Thyroid gland (tissue), 4 donors: ENCODE data around the gene YIPF2. TPM values are rescaled to one million over a fixed set of nuclear protein-coding genes. Genes with fewer than 3 reads are reported as not detected.

ENCODE experiments used
- DNase-seq, 2 donors: peaks; one replicate each; pipeline ENCODE4 v3.0.0-alpha.2; 2019
- H3K27ac ChIP-seq, 3 donors: fragments of 200-600 bp; sonication (generic); 1 replicate in 2 of 3; 2 replicates in 1 of 3; pipeline ENCODE4 v1.5.1; 2016 to 2019; ENCODE audit warnings: mild to moderate bottlenecking in 1 of 3, moderate library complexity in 1 of 3
- H3K27me3 ChIP-seq: fragments of 200-600 bp; sonication (generic); one replicate; pipeline ENCODE4 v1.5.1; 2019
- H3K36me3 ChIP-seq, 2 donors: fragments of 200-600 bp; sonication (generic); one replicate each; pipeline ENCODE4 v1.5.1; 2016 to 2019
- H3K4me1 ChIP-seq, 2 donors: fragments of 200-600 bp; sonication (generic); one replicate each; pipeline ENCODE4 v1.5.1; 2017 to 2019
- H3K4me3 ChIP-seq, 3 donors: fragments of 200-600 bp; sonication (generic); replicated peaks in 1 of 3; 1 replicate in 2 of 3; 2 replicates in 1 of 3; pipeline ENCODE4 v1.5.1; 2016; ENCODE audit warnings: mild to moderate bottlenecking in 1 of 3
- H3K9me3 ChIP-seq: fragments of 200-600 bp; sonication (generic); one replicate; pipeline ENCODE4 v1.5.1; 2017
- CTCF ChIP-seq, 6 experiments: fragments of 200-600 bp in 3 of 6; fragments of 450-650 bp in 3 of 6; sonication (generic) in 3 of 6; IDR thresholded peaks; one replicate each; pipeline ENCODE4 v1.5.1; 2016 to 2019; ENCODE audit warnings: antibody characterized with exemption in 6 of 6, mild to moderate bottlenecking in 2 of 6, inconsistent platforms in 1 of 6, moderate library complexity in 1 of 6
- POLR2A ChIP-seq, 2 donors: fragments of 450-650 bp; IDR thresholded peaks; one replicate each; pipeline ENCODE4 v1.6.1; 2017; ENCODE audit warnings: antibody characterized with exemption in 2 of 2, mild to moderate bottlenecking in 2 of 2, moderate library complexity in 1 of 2
- WGBS, 2 donors: methylation state at CpG; one replicate each; pipeline ENCODE4 v1.1.5; 2017; 5-methylcytosine and 5-hydroxymethylcytosine counted together
- intact Hi-C: fragments of 100-400 bp; cut with DNase I; formaldehyde crosslinking; loops from one replicate; pipeline ENCODE4 v1.15.1; 2023
- total RNA-seq, 4 donors: library from RNA; depleted of rRNA; stranded (reverse); fragments of >200 nt; gene quantifications; one replicate each; pipeline ENCODE4 v1.2.3, GENCODE V29; 2016

YIPF2 gene
- total RNA-seq, 4 donors from 2014 or later: 85.1 to 127 (median 104) TPM

- no peaks in the 10 kb centered on the region for H3K27me3 ChIP-seq
- WGBS, 2 donors: 85 to 88% methylated on average over 9 of the region's 9 CpGs
- no peaks in the 10 kb centered on the region for H3K9me3 ChIP-seq
- H3K27ac ChIP-seq: no peak overlapping the region
- no peak overlapping the region for H3K4me3 ChIP-seq
- peaks cover 0 to 13% of the 10 kb centered on the region in 2 donors for H3K4me1 ChIP-seq
- no peak for TF ChIP-seq CTCF (IDR thresholded peaks at IDR 0.05)
- TF ChIP-seq POLR2A (IDR thresholded peaks at IDR 0.05): no peak
- H3K36me3 ChIP-seq: peaks cover 4 to 5% of the 10 kb centered on the region in 2 donors
- no peak for DNase-seq
- intact Hi-C loops: no loop called here
These were observed 7.1 kb upstream of the YIPF2 start for GRCh38 chr19:10935371-10936059.

GRCh38 chr19:10929402-10929794 is 959 bp upstream of the YIPF2 start:
- Histone ChIP-seq H3K4me1 (peaks cover 15 to 19% of the 10 kb centered on the region in 2 donors), H3K27ac (peak overlapping the region in 2 of 3 donors; percentile 74 to 75), H3K36me3 (peaks cover 4 to 5% of the 10 kb centered on the region in 2 donors), H3K9me3 (no peaks in the 10 kb centered on the region), H3K4me3 (peak overlapping the region; percentile 71 to 95 (median 94)), H3K27me3 (no peaks in the 10 kb centered on the region)
- no peak for DNase-seq
- intact Hi-C loops: loop anchor here (10.0 kb wide), 1 partner anchor 55 kb away; the partner anchor contains the start of gene CARM1
- TF ChIP-seq POLR2A (IDR thresholded peaks at IDR 0.05): no peak
- no peak for TF ChIP-seq CTCF (IDR thresholded peaks at IDR 0.05)
- 7 to 23% methylated on average over 5 to 13 of the region's 27 CpGs for WGBS, 2 donors

GRCh38 chr19:10927730-10928562 is 493 bp downstream of the YIPF2 start:
- TF ChIP-seq CTCF (IDR thresholded peaks at IDR 0.05): no peak
- TF ChIP-seq POLR2A (IDR thresholded peaks at IDR 0.05): no peak
- Histone ChIP-seq H3K4me3 (peak overlapping the region; percentile 63 to 94 (median 70)), H3K4me1 (peaks cover 15 to 19% of the 10 kb centered on the region in 2 donors), H3K27me3 (no peaks in the 10 kb centered on the region), H3K9me3 (no peaks in the 10 kb centered on the region), H3K27ac (peak overlapping the region; percentile 64 to 75 (median 74)), H3K36me3 (peaks cover 15 to 17% of the 10 kb centered on the region in 2 donors)
- peak; percentile 10 to 19 for DNase-seq
- intact Hi-C loops: loop anchor here (10.0 kb wide), 1 partner anchor 53 kb away; the partner anchor contains the start of gene CARM1
- 1 to 4% methylated on average over 23 to 24 of the region's 47 CpGs for WGBS, 2 donors

- peaks cover 27 to 41% of the 10 kb centered on the region in 2 donors for H3K36me3 ChIP-seq
- WGBS, 2 donors: 89 to 92% methylated on average over 13 of the region's 13 CpGs
These were observed 3.8 kb downstream of the YIPF2 start for GRCh38 chr19:10924597-10924996.

More at GRCh38 chr19:10924597-10924996, 3.8 kb downstream of the YIPF2 start:
- DNase-seq: no peak
- intact Hi-C loops: loop anchor here (10.0 kb wide), 1 partner anchor 50 kb away; the partner anchor contains the start of gene CARM1
- Histone ChIP-seq H3K4me3 (no peak overlapping the region), H3K4me1 (peaks cover 10 to 14% of the 10 kb centered on the region in 2 donors), H3K27me3 (no peaks in the 10 kb centered on the region), H3K27ac (no peak overlapping the region), H3K9me3 (no peaks in the 10 kb centered on the region)
- TF ChIP-seq POLR2A (IDR thresholded peaks at IDR 0.05) (no peak), CTCF (IDR thresholded peaks at IDR 0.05) (no peak)
